ENCODE data around the gene ATP7B. TPM values are rescaled to one million over a fixed set of nuclear protein-coding genes. Genes with fewer than 3 reads are reported as not detected.

Gene ATP7B
- total and polyA plus RNA-seq, 2 experiments from 2014 or later: 2.2 to 12.8 TPM

DNA sequence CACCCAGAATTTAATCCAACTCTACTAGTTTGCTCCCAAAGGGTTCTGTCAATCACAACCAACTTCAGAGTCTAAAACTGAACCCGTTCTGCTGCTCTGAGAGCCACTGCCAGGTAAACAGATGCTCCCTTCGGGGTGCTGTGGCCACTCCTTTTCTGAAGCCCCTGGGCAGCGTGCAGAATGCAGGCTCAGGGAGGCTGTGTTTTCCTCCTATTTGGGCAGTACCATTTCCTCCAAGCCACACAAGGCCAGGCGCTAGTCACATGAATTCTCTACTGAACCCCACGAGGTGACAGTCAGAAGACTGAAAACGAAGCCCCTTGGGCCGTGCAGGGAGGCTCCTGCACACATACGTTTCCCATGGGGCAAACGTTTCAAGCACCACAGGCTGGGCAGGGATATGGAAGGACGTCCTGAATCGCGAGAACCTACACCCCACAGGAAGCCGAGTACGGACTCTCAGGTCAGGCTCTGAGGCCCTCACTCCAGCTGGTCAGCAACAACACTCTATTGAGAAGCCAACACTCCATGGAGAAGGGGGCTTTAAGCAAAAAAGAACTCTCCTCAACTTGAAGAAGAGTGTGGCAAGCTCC lies 77.7 kb downstream of the ATP7B start:
- Histone ChIP-seq H3K27me3 (ENCODE audit: insufficient read depth) (no peaks in the 10 kb centered on the region), H3K4me2 (no peak overlapping the region), H3K27ac (ENCODE audit: low read depth) (no peak overlapping the region), H2AFZ (no peak overlapping the region), H3K36me3 (ENCODE audit: insufficient read depth) (no peaks in the 10 kb centered on the region), H3K4me3 (no peak overlapping the region), H3K9me2 (ENCODE audit: insufficient read depth) (no peaks in the 10 kb centered on the region), H4K20me1 (replicated peaks; ENCODE audit: insufficient read depth) (no peaks in the 10 kb centered on the region), H3K4me1 (ENCODE audit: insufficient read depth) (no peaks in the 10 kb centered on the region), H3K79me2 (replicated peaks; ENCODE audit: insufficient read depth) (no peaks in the 10 kb centered on the region), H3F3A (replicated peaks; ENCODE audit: low read depth) (no peaks in the 10 kb centered on the region)
- Mint-ChIP-seq H3K9me3 (no peaks in the 10 kb centered on the region; the same call in 2 of the 3 replicates), H3K36me3 (ENCODE audit: low read depth) (no peaks in the 10 kb centered on the region; the same call in 1 of the 3 replicates), H3K27me3 (ENCODE audit: insufficient read depth, low read depth, poor library complexity) (peaks cover 8% of the 10 kb centered on the region), H3K4me3 (no peak overlapping the region), H3K4me1 (no peaks in the 10 kb centered on the region; the same call in 2 of the 3 replicates), H3K27ac (no peak overlapping the region)
- ATAC-seq: no peak
- TF ChIP-seq CTCF (conservative IDR thresholded peaks at IDR 0.05; ENCODE audit: low read depth in 2 of 2) (no peak), NANOG (IDR thresholded peaks at IDR 0.05; ENCODE audit: borderline replicate concordance) (no peak), CREB1 (CRISPR knock-in tag; IDR thresholded peaks at IDR 0.05; ENCODE audit: low read depth) (no peak), POLR2AphosphoS5 (IDR thresholded peaks at IDR 0.05; ENCODE audit: low read depth) (no peak), REST (IDR thresholded peaks at IDR 0.05; ENCODE audit: unreplicated experiment) (no peak), EZH2 (IDR thresholded peaks at IDR 0.05; ENCODE audit: low read depth, unreplicated experiment) (no peak), STAT1 (IDR thresholded peaks at IDR 0.05; ENCODE audit: unreplicated experiment) (no peak), ZNF331 (CRISPR knock-in tag; IDR thresholded peaks at IDR 0.05; ENCODE audit: low read depth) (no peak), EZH2phosphoT487 (IDR thresholded peaks at IDR 0.05; ENCODE audit: unreplicated experiment) (no peak), ZNF114 (CRISPR knock-in tag; IDR thresholded peaks at IDR 0.05) (no peak), JUNB (IDR thresholded peaks at IDR 0.05; ENCODE audit: unreplicated experiment) (no peak), ZNF462 (CRISPR knock-in tag; IDR thresholded peaks at IDR 0.05) (no peak)
- TF ChIP-seq, protein P1, sequence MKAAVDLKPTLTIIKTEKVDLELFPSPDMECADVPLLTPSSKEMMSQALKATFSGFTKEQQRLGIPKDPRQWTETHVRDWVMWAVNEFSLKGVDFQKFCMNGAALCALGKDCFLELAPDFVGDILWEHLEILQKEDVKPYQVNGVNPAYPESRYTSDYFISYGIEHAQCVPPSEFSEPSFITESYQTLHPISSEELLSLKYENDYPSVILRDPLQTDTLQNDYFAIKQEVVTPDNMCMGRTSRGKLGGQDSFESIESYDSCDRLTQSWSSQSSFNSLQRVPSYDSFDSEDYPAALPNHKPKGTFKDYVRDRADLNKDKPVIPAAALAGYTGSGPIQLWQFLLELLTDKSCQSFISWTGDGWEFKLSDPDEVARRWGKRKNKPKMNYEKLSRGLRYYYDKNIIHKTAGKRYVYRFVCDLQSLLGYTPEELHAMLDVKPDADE (IDR thresholded peaks at IDR 0.05): no peak
- DNase-seq (ENCODE audit: low spot score): no peak
